IPS-18c (cell line): Measurements from ENCODE around the gene JMJD7.
A peak's percentile ranks its signal among the peaks of the same experiment; 100 is the strongest.

Experiments
- H3K4me3 ChIP-seq: 2 replicates; pipeline ENCODE4 v1.7.0; 2013; ENCODE audit warnings: low read depth, mild to moderate bottlenecking, low read length, moderate library complexity; ENCODE audit not compliant: insufficient read depth
- H3K9me3 ChIP-seq: one replicate; pipeline ENCODE4 v1.6.1; 2013; ENCODE audit warnings: mild to moderate bottlenecking, low read length, moderate library complexity; ENCODE audit not compliant: control insufficient read depth, insufficient read depth

JMJD7 gene

GRCh38 chr15:41814534-41814933 lies 13.4 kb upstream of the JMJD7 start:
- H3K4me3 ChIP-seq = no peak overlapping the region
- no peaks in the 10 kb centered on the region for H3K9me3 ChIP-seq

GRCh38 chr15:41816788-41817187 lies 11.1 kb upstream of the JMJD7 start:
- Histone ChIP-seq H3K9me3 (no peaks in the 10 kb centered on the region), H3K4me3 (no peak overlapping the region)

GRCh38 chr15:41817327-41817726 lies 10.6 kb upstream of the JMJD7 start:
- Histone ChIP-seq H3K9me3 (no peaks in the 10 kb centered on the region), H3K4me3 (no peak overlapping the region)

- H3K9me3 ChIP-seq = no peaks in the 10 kb centered on the region
- no peak overlapping the region for H3K4me3 ChIP-seq
Observed at GRCh38 chr15:41817781-41818180, 10.1 kb upstream of the JMJD7 start.

- H3K4me3 ChIP-seq = no peak overlapping the region
Observed at GRCh38 chr15:41819455-41820050, 8.3 kb upstream of the JMJD7 start.

GRCh38 chr15:41820791-41821423 lies 7.0 kb upstream of the JMJD7 start:
- H3K4me3 ChIP-seq = no peak overlapping the region

More at GRCh38 chr15:41819455-41820050, 8.3 kb upstream of the JMJD7 start:
- no peaks in the 10 kb centered on the region for H3K9me3 ChIP-seq

GRCh38 chr15:41821831-41822230 lies 6.1 kb upstream of the JMJD7 start:
- Histone ChIP-seq H3K9me3 (peaks cover 3% of the 10 kb centered on the region), H3K4me3 (no peak overlapping the region)

More at GRCh38 chr15:41820791-41821423, 7.0 kb upstream of the JMJD7 start:
- peaks cover 3% of the 10 kb centered on the region for H3K9me3 ChIP-seq

GRCh38 chr15:41822471-41822870 lies 5.4 kb upstream of the JMJD7 start:
- Histone ChIP-seq H3K9me3 (peaks cover 3% of the 10 kb centered on the region), H3K4me3 (no peak overlapping the region)

- no peak overlapping the region for H3K4me3 ChIP-seq
- H3K9me3 ChIP-seq = peaks cover 3% of the 10 kb centered on the region
Observed at GRCh38 chr15:41822957-41823356, 4.9 kb upstream of the JMJD7 start.

- Histone ChIP-seq H3K4me3 (no peak overlapping the region), H3K9me3 (peaks cover 3% of the 10 kb centered on the region)
Observed at GRCh38 chr15:41823502-41823901, 4.4 kb upstream of the JMJD7 start.

- no peak overlapping the region for H3K4me3 ChIP-seq
- H3K9me3 ChIP-seq = peaks cover 3% of the 10 kb centered on the region
Observed at GRCh38 chr15:41824062-41824745, 3.7 kb upstream of the JMJD7 start.

GRCh38 chr15:41825145-41825544 lies 2.7 kb upstream of the JMJD7 start:
- peaks cover 3% of the 10 kb centered on the region for H3K9me3 ChIP-seq
- H3K4me3 ChIP-seq = no peak overlapping the region

GRCh38 chr15:41825572-41826535 lies 2.0 kb upstream of the JMJD7 start:
- H3K4me3 ChIP-seq = no peak overlapping the region
- peaks cover 3% of the 10 kb centered on the region for H3K9me3 ChIP-seq

GRCh38 chr15:41827290-41827879 lies 507 bp upstream of the JMJD7 start:
- H3K4me3 ChIP-seq = peak overlapping the region; percentile 96

GRCh38 chr15:41828807-41829141 lies 882 bp downstream of the JMJD7 start:
- peak overlapping the region; percentile 96 for H3K4me3 ChIP-seq

More at GRCh38 chr15:41827290-41827879, 507 bp upstream of the JMJD7 start:
- H3K9me3 ChIP-seq = peaks cover 6% of the 10 kb centered on the region

GRCh38 chr15:41829959-41830646 lies 2.2 kb downstream of the JMJD7 start:
- H3K9me3 ChIP-seq = peaks cover 3% of the 10 kb centered on the region

More at GRCh38 chr15:41828807-41829141, 882 bp downstream of the JMJD7 start:
- H3K9me3 ChIP-seq = peaks cover 6% of the 10 kb centered on the region

More at GRCh38 chr15:41829959-41830646, 2.2 kb downstream of the JMJD7 start:
- no peak overlapping the region for H3K4me3 ChIP-seq
